C4-2B (cell line): ENCODE data around the gene ROR1.

Experiments
- ZFX ChIP-seq: fragments of 450-650 bp; IDR thresholded peaks from 2 replicates; pipeline ENCODE4 v1.6.1; 2017
- TF ChIP-seq, protein P1 (sequence below): fragments of 450-650 bp; conservative IDR thresholded peaks from 2 replicates; pipeline ENCODE4 v1.5.1; 2017; ENCODE audit warnings: mild to moderate bottlenecking

DNA sequence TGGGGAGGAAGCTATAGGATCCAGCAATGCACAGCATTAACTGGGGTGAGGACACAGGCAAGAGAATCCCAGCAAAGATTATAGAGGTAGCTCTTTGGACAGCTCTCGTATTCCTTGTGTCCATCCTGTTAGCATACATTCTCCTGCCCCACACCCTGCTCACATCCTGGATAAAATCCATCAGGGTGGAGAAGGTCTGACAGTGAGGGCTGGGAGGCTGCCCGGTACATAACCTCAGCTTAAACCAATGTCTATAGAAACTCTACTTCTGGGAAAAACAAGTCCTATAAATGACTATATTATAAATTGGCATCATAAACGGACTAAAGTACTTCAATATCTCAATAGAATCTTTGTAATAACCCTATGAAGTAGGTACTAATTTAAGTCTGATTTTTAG is 392.8 kb downstream of the ROR1 start:
- TF ChIP-seq, protein P1, sequence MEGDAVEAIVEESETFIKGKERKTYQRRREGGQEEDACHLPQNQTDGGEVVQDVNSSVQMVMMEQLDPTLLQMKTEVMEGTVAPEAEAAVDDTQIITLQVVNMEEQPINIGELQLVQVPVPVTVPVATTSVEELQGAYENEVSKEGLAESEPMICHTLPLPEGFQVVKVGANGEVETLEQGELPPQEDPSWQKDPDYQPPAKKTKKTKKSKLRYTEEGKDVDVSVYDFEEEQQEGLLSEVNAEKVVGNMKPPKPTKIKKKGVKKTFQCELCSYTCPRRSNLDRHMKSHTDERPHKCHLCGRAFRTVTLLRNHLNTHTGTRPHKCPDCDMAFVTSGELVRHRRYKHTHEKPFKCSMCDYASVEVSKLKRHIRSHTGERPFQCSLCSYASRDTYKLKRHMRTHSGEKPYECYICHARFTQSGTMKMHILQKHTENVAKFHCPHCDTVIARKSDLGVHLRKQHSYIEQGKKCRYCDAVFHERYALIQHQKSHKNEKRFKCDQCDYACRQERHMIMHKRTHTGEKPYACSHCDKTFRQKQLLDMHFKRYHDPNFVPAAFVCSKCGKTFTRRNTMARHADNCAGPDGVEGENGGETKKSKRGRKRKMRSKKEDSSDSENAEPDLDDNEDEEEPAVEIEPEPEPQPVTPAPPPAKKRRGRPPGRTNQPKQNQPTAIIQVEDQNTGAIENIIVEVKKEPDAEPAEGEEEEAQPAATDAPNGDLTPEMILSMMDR: no peak
- TF ChIP-seq ZFX: no peak
